Prostate gland (tissue), 2 donors: Measurements from ENCODE around the gene GPR146.

Experiments
- POLR2A ChIP-seq: fragments of 450-650 bp; IDR thresholded peaks from one replicate; pipeline ENCODE4 v1.6.1; 2016; ENCODE audit warnings: antibody characterized with exemption, mild to moderate bottlenecking
- POLR2AphosphoS5 ChIP-seq: sonication (generic); formaldehyde crosslinking; IDR thresholded peaks from one replicate; pipeline ENCODE4 v1.6.1; 2017; ENCODE audit warnings: antibody characterized with exemption
- TF ChIP-seq, protein P1 (sequence below), 4 experiments: fragments of 200-600 bp in 2 of 4; fragments of 450-650 bp in 2 of 4; sonication (generic) in 2 of 4; IDR thresholded peaks; 1 replicate in 3 of 4; 2 replicates in 1 of 4; pipeline ENCODE4 v1.5.1; 2016 to 2019; ENCODE audit warnings: antibody characterized with exemption in 4 of 4, mild to moderate bottlenecking in 2 of 4, moderate library complexity in 2 of 4

DNA sequence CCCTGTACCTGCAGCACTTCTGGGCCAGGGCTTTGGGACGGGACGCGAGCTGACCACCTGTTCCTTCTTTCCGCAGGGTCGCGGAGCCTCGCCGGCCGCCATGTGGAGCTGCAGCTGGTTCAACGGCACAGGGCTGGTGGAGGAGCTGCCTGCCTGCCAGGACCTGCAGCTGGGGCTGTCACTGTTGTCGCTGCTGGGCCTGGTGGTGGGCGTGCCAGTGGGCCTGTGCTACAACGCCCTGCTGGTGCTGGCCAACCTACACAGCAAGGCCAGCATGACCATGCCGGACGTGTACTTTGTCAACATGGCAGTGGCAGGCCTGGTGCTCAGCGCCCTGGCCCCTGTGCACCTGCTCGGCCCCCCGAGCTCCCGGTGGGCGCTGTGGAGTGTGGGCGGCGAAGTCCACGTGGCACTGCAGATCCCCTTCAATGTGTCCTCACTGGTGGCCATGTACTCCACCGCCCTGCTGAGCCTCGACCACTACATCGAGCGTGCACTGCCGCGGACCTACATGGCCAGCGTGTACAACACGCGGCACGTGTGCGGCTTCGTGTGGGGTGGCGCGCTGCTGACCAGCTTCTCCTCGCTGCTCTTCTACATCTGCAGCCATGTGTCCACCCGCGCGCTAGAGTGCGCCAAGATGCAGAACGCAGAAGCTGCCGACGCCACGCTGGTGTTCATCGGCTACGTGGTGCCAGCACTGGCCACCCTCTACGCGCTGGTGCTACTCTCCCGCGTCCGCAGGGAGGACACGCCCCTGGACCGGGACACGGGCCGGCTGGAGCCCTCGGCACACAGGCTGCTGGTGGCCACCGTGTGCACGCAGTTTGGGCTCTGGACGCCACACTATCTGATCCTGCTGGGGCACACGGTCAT is 13.3 kb downstream of the GPR146 start:
- TF ChIP-seq POLR2A (no peak), POLR2AphosphoS5 (no peak)
- TF ChIP-seq, protein P1, sequence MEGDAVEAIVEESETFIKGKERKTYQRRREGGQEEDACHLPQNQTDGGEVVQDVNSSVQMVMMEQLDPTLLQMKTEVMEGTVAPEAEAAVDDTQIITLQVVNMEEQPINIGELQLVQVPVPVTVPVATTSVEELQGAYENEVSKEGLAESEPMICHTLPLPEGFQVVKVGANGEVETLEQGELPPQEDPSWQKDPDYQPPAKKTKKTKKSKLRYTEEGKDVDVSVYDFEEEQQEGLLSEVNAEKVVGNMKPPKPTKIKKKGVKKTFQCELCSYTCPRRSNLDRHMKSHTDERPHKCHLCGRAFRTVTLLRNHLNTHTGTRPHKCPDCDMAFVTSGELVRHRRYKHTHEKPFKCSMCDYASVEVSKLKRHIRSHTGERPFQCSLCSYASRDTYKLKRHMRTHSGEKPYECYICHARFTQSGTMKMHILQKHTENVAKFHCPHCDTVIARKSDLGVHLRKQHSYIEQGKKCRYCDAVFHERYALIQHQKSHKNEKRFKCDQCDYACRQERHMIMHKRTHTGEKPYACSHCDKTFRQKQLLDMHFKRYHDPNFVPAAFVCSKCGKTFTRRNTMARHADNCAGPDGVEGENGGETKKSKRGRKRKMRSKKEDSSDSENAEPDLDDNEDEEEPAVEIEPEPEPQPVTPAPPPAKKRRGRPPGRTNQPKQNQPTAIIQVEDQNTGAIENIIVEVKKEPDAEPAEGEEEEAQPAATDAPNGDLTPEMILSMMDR (IDR thresholded peaks at IDR 0.05), result no peak
